T-helper 17 cell (primary cell): ENCODE measurements around the gene PLCB1. TPM values are rescaled to one million over a fixed set of nuclear protein-coding genes. Genes with fewer than 3 reads are reported as not detected.

Experiments used
- ATAC-seq: fragments of 150-1000 bp; cut with Tn5 transposase; 2 replicates; pipeline ENCODE4 v1.10.0; 2021; ENCODE audit warnings: mild to moderate bottlenecking, moderate library complexity
- DNase-seq, 3 donors: peaks; one replicate each; pipeline versions ENCODE4 v3.0.0 to v3.0.0-alpha.2; 2020 to 2021
- H3K9me3 ChIP-seq: one replicate; pipeline ENCODE4 v1.7.0; 2013; ENCODE audit warnings: low read length, mild to moderate bottlenecking; ENCODE audit not compliant: control insufficient read depth, poor library complexity, severe bottlenecking
- H3K27ac Mint-ChIP-seq: one replicate; pipeline ENCODE4 v1.8.0; 2022; ENCODE audit warnings: mild to moderate bottlenecking, moderate library complexity, mixed read lengths
- H3K27me3 Mint-ChIP-seq: one replicate; pipeline ENCODE4 v1.8.0; 2022; ENCODE audit warnings: mixed read lengths
- H3K36me3 Mint-ChIP-seq: one replicate; pipeline ENCODE4 v1.8.0; 2022; ENCODE audit warnings: low read depth, mixed read lengths
- H3K4me1 Mint-ChIP-seq: one replicate; pipeline ENCODE4 v1.8.0; 2022; ENCODE audit warnings: mild to moderate bottlenecking, mixed read lengths
- H3K4me3 Mint-ChIP-seq: one replicate; pipeline ENCODE4 v1.8.0; 2022; ENCODE audit warnings: mild to moderate bottlenecking, moderate library complexity, mixed read lengths
- total RNA-seq, 4 donors: library from RNA in 2 of 4; stranded (reverse) in 2 of 4; gene quantifications; one replicate each; pipeline ENCODE4 v1.2.3 and lab custom pipeline; 2022 to 2026

PLCB1 gene
- total RNA-seq, 2 donors from 2014 or later: 19.1 to 23.1 TPM

- no peak overlapping the region for H3K4me3 Mint-ChIP-seq
- no peaks in the 10 kb centered on the region for H3K9me3 ChIP-seq
- no peaks in the 10 kb centered on the region for H3K4me1 Mint-ChIP-seq
- H3K27me3 Mint-ChIP-seq: no peaks in the 10 kb centered on the region
- no peaks in the 10 kb centered on the region for H3K36me3 Mint-ChIP-seq
- DNase-seq: no peak
- no peak overlapping the region for H3K27ac Mint-ChIP-seq
- no peak for ATAC-seq
Observed at GRCh38 chr20:8547035-8547650, 415.1 kb downstream of the PLCB1 start.

DNA sequence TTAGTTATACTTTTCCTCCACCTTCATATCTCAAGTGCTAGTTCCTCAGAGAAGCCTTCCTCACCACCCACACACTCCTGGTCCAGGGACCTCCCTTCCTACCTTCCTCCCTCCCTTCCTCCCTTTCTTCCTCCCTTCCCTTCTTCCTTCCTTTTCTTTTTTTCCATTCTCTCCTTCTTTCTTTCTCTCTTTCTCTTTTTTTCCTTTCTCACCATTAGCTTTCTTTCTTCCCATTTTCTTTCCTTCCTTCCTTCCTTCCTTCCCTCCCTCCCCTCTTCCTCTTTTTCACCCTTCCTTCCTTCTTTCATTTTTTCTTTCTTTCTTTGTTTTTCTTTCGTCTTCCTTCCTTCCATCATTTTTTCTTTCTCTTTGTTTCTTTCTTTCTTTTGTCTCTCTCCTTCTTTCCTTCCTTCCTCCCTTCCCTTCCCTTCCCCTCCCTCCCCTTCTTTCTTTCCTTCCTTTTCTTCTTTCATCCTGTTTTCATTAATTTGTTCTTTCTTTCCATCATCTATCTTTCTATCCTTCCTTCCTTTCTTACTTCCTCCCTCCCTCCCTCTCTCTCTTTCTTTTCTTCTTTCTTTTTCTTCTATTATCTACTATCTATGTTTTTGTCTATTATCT, 416.0 kb downstream of the PLCB1 start:
- Mint-ChIP-seq H3K27ac (no peak overlapping the region), H3K4me1 (no peaks in the 10 kb centered on the region)

GRCh38 chr20:8549192-8549591, 417.1 kb downstream of the PLCB1 start:
- Mint-ChIP-seq H3K27me3 (no peaks in the 10 kb centered on the region), H3K4me1 (no peaks in the 10 kb centered on the region), H3K36me3 (no peaks in the 10 kb centered on the region), H3K27ac (no peak overlapping the region), H3K4me3 (no peak overlapping the region)
- ATAC-seq: no peak
- DNase-seq: no peak
- H3K9me3 ChIP-seq: no peaks in the 10 kb centered on the region

More for the DNA sequence above, 416.0 kb downstream of the PLCB1 start:
- H3K9me3 ChIP-seq: no peaks in the 10 kb centered on the region
- DNase-seq (no peak), ATAC-seq (no peak)
- H3K36me3 Mint-ChIP-seq: no peaks in the 10 kb centered on the region
- no peaks in the 10 kb centered on the region for H3K27me3 Mint-ChIP-seq
- no peak overlapping the region for H3K4me3 Mint-ChIP-seq

DNA sequence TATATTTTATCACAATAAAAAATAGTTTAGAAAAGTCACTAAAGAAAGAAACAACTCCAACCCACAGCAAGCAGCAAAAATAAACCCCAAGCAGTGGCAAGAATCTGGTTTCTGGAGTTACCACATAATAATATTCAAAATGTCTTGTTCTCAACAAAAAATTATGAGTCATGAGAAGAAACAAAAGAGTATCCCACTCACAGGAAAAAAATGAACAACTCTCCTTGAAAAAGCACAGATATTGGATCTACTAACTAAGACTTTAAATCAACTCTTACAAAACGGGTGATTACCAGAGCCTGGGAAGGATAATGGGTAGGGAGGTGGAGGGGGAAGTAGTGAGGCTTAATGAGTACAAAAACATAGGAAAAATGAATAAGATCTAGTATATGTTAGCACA, 425.6 kb downstream of the PLCB1 start:
- DNase-seq (no peak), ATAC-seq (no peak)
- H3K9me3 ChIP-seq: peaks cover 3% of the 10 kb centered on the region
- Mint-ChIP-seq H3K27ac (no peak overlapping the region), H3K4me3 (no peak overlapping the region), H3K27me3 (no peaks in the 10 kb centered on the region), H3K36me3 (no peaks in the 10 kb centered on the region), H3K4me1 (no peaks in the 10 kb centered on the region)

- Mint-ChIP-seq H3K4me3 (no peak overlapping the region), H3K27me3 (no peaks in the 10 kb centered on the region)
- ATAC-seq: no peak
Observed at GRCh38 chr20:8562356-8562755, 430.3 kb downstream of the PLCB1 start.

GRCh38 chr20:8568075-8568474, 436.0 kb downstream of the PLCB1 start:
- Mint-ChIP-seq H3K4me1 (no peaks in the 10 kb centered on the region), H3K27me3 (no peaks in the 10 kb centered on the region), H3K27ac (no peak overlapping the region), H3K4me3 (no peak overlapping the region), H3K36me3 (no peaks in the 10 kb centered on the region)
- ATAC-seq (no peak), DNase-seq (no peak)
- H3K9me3 ChIP-seq: no peaks in the 10 kb centered on the region

More at GRCh38 chr20:8562356-8562755, 430.3 kb downstream of the PLCB1 start:
- Mint-ChIP-seq H3K36me3 (no peaks in the 10 kb centered on the region), H3K27ac (no peak overlapping the region), H3K4me1 (no peaks in the 10 kb centered on the region)
- peaks cover 3% of the 10 kb centered on the region for H3K9me3 ChIP-seq
- DNase-seq: no peak

DNA sequence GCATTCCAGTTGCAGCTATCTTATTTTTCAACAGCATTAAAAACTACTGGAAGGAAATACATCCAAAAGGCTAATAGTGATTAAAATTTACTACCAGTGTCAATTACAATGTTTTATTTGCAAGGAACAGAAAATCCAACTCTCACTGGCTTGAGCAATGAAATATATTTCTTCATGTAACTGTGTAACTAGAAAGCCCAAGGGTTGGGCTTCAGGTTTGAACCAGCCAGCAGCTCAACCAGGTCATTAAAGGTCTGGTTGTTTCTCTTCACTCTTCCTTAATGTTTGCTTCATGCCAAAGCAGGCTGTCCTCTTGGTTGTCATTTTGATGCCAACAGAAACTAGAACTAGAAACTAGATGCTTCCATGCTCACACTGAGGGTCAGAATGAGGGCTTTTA, 437.7 kb downstream of the PLCB1 start:
- Mint-ChIP-seq H3K4me1 (no peaks in the 10 kb centered on the region), H3K4me3 (no peak overlapping the region), H3K27me3 (no peaks in the 10 kb centered on the region), H3K27ac (no peak overlapping the region), H3K36me3 (no peaks in the 10 kb centered on the region)
- no peaks in the 10 kb centered on the region for H3K9me3 ChIP-seq
- DNase-seq: no peak
- no peak for ATAC-seq

- ATAC-seq: no peak
- no peak for DNase-seq
- H3K4me1 Mint-ChIP-seq: no peaks in the 10 kb centered on the region
- H3K36me3 Mint-ChIP-seq: no peaks in the 10 kb centered on the region
- H3K27ac Mint-ChIP-seq: no peak overlapping the region
- H3K4me3 Mint-ChIP-seq: no peak overlapping the region
- H3K27me3 Mint-ChIP-seq: no peaks in the 10 kb centered on the region
- H3K9me3 ChIP-seq: no peaks in the 10 kb centered on the region
Observed at GRCh38 chr20:8571611-8572010, 439.5 kb downstream of the PLCB1 start.

DNA sequence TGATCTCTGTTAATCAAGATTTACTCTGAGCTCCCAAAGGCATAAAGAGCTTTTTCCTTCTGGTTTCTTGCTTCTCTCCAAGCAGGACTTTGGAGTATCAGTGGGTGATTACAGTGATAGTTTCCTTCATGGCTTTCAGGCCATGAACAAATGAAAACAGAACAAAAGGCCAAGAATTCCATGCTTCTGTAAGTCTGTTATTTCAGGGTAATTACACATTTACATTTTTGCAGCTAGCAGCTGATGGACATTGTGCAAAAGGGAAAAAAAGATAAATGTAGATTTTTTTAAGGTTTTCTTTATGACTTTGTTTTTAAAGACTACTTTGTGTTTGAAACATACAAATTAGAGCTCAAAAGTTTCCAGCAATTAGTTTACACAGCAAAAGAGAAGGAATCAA, 441.6 kb downstream of the PLCB1 start:
- DNase-seq (no peak), ATAC-seq (no peak)
- H3K4me1 Mint-ChIP-seq: no peaks in the 10 kb centered on the region
- H3K27me3 Mint-ChIP-seq: no peaks in the 10 kb centered on the region
- H3K36me3 Mint-ChIP-seq: no peaks in the 10 kb centered on the region
- no peaks in the 10 kb centered on the region for H3K9me3 ChIP-seq
- H3K27ac Mint-ChIP-seq: no peak overlapping the region
- no peak overlapping the region for H3K4me3 Mint-ChIP-seq

GRCh38 chr20:8575114-8575513, 443.0 kb downstream of the PLCB1 start:
- Mint-ChIP-seq H3K4me3 (no peak overlapping the region), H3K27ac (no peak overlapping the region), H3K4me1 (no peaks in the 10 kb centered on the region), H3K27me3 (no peaks in the 10 kb centered on the region), H3K36me3 (no peaks in the 10 kb centered on the region)
- DNase-seq (no peak), ATAC-seq (no peak)
- H3K9me3 ChIP-seq: no peaks in the 10 kb centered on the region

DNA sequence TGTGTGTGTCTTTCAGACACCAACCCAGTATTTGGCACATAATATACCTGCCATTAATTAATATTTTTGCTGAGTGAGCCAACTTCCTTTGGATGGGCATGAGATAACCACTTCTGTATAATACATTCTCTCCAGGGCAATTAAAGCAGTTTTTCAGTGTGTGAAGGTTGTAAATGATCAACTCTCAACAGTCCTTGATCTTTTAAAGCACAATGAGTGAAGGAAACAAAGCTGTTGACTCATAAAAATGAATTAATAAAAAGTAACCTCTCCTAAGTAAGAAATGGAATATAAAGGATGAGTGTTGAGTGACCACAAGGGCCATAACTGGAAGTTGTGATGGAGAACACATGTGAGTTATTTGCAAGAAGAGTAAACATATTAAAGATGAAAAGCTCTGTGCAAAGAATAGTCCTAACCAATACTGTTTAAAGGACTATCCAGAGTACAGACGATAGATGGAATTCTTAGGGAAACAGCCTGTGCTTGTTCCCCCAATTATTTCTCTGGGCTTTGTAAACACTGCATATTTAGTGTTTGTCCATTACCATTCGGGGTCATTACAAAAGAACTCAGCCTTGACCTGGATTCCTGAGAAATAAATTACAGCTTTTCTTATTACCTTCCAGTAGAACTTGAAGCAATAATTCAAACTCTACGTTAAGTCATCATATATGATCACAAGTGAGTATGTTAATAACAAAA, 446.2 kb downstream of the PLCB1 start:
- no peak for ATAC-seq

DNA sequence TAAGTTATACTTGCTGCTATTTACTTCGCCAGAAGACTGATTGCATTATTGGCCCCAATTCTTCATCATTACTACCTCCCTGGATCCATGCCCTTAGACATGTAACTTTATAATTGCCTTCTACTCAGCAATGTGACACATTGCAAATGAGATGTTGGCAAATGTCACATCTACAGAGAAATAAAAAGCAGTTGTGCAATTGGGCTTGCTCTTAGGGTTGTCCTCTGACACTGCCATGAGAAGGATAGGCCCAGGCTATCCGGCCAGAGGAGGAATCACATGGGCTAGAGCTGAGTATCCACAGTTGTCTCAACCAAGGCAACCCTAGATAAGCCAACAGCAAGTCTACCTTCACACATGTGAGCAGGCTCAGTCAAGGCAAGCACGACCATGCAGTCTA, 447.0 kb downstream of the PLCB1 start:
- H3K4me3 Mint-ChIP-seq: no peak overlapping the region
- ATAC-seq (no peak), DNase-seq (no peak)
- H3K27ac Mint-ChIP-seq: no peak overlapping the region
- H3K36me3 Mint-ChIP-seq: no peaks in the 10 kb centered on the region
- H3K27me3 Mint-ChIP-seq: no peaks in the 10 kb centered on the region
- H3K4me1 Mint-ChIP-seq: no peaks in the 10 kb centered on the region
- no peaks in the 10 kb centered on the region for H3K9me3 ChIP-seq

More for the DNA sequence above, 446.2 kb downstream of the PLCB1 start:
- no peak overlapping the region for H3K27ac Mint-ChIP-seq
- no peaks in the 10 kb centered on the region for H3K4me1 Mint-ChIP-seq
- no peaks in the 10 kb centered on the region for H3K9me3 ChIP-seq
- no peak for DNase-seq
- H3K36me3 Mint-ChIP-seq: no peaks in the 10 kb centered on the region
- H3K27me3 Mint-ChIP-seq: no peaks in the 10 kb centered on the region
- no peak overlapping the region for H3K4me3 Mint-ChIP-seq

- Mint-ChIP-seq H3K4me1 (no peaks in the 10 kb centered on the region), H3K36me3 (no peaks in the 10 kb centered on the region), H3K4me3 (no peak overlapping the region), H3K27me3 (no peaks in the 10 kb centered on the region), H3K27ac (no peak overlapping the region)
- no peaks in the 10 kb centered on the region for H3K9me3 ChIP-seq
- no peak for DNase-seq
- no peak for ATAC-seq
Observed at GRCh38 chr20:8581446-8582183, 449.5 kb downstream of the PLCB1 start.
